ENCODE data around the gene HIF3A. TPM values are rescaled to one million over a fixed set of nuclear protein-coding genes. Genes with fewer than 3 reads are reported as not detected.

Gene HIF3A
- total RNA-seq, 4 donors from 2014 or later = 18.4 to 262 (median 91.2) TPM

DNA sequence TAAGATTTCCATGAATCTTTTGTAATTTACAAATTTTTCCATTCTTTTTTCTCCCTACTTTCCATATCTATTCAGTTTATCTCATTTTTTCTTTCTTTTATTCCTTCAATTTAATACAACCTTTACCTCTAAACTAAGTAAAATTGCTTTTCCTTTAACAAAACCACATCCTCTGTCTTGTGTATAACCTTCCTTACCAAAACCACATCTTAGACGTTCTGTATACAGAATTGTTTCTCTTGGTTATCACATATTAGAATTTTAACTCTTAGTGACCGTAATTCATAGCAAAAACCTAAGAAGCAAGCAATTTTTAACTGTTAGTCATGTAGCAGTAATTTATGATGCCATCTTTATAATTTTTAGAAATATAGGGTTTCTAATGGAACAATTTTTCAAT is 65.1 kb downstream of the HIF3A start:
- peaks cover 0 to 50% (median 0%) of the 10 kb centered on the region in 3 donors for H3K36me3 ChIP-seq
- H3K4me1 ChIP-seq = no peaks in the 10 kb centered on the region
- DNase-seq = no peak
- H3K27ac ChIP-seq = no peak overlapping the region
- TF ChIP-seq, protein P1, sequence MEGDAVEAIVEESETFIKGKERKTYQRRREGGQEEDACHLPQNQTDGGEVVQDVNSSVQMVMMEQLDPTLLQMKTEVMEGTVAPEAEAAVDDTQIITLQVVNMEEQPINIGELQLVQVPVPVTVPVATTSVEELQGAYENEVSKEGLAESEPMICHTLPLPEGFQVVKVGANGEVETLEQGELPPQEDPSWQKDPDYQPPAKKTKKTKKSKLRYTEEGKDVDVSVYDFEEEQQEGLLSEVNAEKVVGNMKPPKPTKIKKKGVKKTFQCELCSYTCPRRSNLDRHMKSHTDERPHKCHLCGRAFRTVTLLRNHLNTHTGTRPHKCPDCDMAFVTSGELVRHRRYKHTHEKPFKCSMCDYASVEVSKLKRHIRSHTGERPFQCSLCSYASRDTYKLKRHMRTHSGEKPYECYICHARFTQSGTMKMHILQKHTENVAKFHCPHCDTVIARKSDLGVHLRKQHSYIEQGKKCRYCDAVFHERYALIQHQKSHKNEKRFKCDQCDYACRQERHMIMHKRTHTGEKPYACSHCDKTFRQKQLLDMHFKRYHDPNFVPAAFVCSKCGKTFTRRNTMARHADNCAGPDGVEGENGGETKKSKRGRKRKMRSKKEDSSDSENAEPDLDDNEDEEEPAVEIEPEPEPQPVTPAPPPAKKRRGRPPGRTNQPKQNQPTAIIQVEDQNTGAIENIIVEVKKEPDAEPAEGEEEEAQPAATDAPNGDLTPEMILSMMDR (IDR thresholded peaks at IDR 0.05) = no peak
- no peak for TF ChIP-seq POLR2A (IDR thresholded peaks at IDR 0.05)
- no peaks in the 10 kb centered on the region for H3K9me3 ChIP-seq
- H3K4me3 ChIP-seq = no peak overlapping the region
- H3K27me3 ChIP-seq = no peaks in the 10 kb centered on the region

DNA sequence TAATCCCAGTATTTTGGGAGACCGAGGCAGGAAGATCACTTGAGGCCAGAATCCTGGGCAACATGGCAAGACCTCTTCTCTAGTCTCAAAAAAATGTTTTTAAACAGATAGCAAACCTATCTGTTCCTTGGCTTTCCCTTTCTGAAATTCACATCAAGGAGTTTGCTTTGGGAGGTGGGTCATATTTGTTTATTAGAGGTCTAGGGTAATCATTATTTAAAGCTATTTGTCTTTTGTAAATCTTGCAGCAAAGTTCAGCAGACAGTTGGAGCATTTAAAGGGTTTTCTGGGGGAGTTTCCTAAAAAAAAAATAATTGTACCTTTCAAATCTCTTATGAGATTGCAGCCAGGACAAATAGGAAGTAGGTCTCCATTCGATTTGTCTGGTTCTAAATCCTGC is 67.5 kb downstream of the HIF3A start:
- no peak for DNase-seq
- peaks cover 0 to 48% (median 0%) of the 10 kb centered on the region in 3 donors for H3K36me3 ChIP-seq
- H3K4me3 ChIP-seq = no peak overlapping the region
- H3K27me3 ChIP-seq = no peaks in the 10 kb centered on the region
- no peaks in the 10 kb centered on the region for H3K4me1 ChIP-seq
- TF ChIP-seq, protein P1 (IDR thresholded peaks at IDR 0.05) = no peak
- TF ChIP-seq POLR2A (IDR thresholded peaks at IDR 0.05) = no peak
- H3K27ac ChIP-seq = no peak overlapping the region
- no peaks in the 10 kb centered on the region for H3K9me3 ChIP-seq

DNA sequence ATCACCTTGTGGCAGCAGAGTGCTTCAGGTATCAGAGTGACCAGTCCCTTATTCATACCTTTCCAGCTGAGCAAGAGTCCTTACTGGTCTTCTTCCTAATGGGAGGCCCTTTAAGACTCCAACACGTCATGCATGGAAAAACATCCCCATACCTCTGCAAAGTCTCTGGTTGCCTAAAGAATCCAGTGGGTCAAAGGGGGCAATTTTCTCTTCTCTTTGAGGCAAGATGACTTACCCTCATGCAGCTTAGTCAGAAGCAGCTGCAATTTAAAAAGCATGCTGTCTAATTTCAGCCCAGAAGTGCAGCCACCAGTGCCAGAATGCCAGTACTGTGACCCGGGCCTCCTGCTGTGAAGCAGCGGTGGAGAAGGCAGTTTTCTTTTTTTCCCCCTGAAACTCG is 68.7 kb downstream of the HIF3A start:
- no peak for DNase-seq
- no peak overlapping the region for H3K4me3 ChIP-seq
- H3K4me1 ChIP-seq = no peaks in the 10 kb centered on the region
- no peaks in the 10 kb centered on the region for H3K27me3 ChIP-seq
- no peak for TF ChIP-seq POLR2A (IDR thresholded peaks at IDR 0.05)
- TF ChIP-seq, protein P1 (IDR thresholded peaks at IDR 0.05) = no peak
- no peaks in the 10 kb centered on the region for H3K9me3 ChIP-seq
- peaks cover 0 to 43% (median 0%) of the 10 kb centered on the region in 3 donors for H3K36me3 ChIP-seq
- H3K27ac ChIP-seq = no peak overlapping the region

DNA sequence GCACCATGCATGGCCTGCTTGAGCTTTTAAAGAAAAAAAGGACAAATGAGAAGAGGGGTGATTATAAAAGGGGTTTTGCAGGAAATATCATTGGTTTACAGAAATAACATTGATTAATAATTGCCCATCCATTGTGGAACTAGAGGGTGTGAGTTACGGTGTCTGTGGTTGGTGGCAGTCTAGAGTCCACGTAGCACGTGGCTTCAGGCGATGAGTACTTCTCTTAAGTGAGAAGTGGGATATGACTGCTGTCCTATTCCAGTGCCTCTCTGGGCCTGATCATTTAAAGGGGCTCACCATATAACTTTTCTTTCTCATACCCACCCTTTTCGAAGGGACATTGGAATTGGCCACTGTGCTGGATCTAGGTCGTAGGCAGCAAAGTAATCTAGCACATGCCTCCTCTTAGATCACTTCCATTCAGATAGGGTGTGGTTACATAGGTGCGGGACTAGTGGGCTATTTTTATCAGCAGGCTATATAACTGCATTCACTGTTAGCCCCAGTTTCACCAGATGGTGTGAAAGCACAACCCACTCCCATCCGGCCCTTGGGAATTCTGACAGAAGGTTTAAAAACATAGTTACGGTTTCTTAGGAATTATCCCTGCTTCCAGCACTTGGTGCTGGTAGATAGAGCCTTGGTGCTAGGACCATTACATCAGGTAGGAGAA is 69.9 kb downstream of the HIF3A start:
- H3K36me3 ChIP-seq = peaks cover 0 to 43% (median 0%) of the 10 kb centered on the region in 3 donors
- no peaks in the 10 kb centered on the region for H3K4me1 ChIP-seq
- TF ChIP-seq POLR2A (IDR thresholded peaks at IDR 0.05) = no peak
- TF ChIP-seq, protein P1 (IDR thresholded peaks at IDR 0.05) = no peak
- no peak overlapping the region for H3K4me3 ChIP-seq
- H3K27ac ChIP-seq = no peak overlapping the region
- no peaks in the 10 kb centered on the region for H3K9me3 ChIP-seq
- no peak for DNase-seq
- H3K27me3 ChIP-seq = no peaks in the 10 kb centered on the region

DNA sequence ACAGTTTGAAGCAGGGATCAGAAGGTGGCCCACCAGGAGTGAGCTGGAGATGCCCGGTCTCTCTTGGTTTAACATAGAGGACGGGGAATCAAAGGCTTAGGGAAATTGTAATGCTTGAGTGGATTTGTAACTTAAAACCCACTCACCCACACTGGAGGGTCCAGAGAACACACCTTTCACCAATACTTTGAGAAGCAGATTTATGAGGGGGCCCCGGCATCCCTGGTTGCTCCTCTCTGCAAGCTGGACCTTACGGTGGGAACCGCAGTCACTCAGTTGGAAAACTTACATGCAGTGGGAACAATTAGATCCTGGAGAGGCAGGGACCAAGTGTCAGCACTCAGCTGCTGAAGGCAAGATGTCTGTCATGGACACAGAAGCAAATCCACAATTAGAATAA is 70.6 kb downstream of the HIF3A start:
- Histone ChIP-seq H3K27me3 (no peaks in the 10 kb centered on the region), H3K27ac (no peak overlapping the region), H3K36me3 (peaks cover 0 to 43% (median 0%) of the 10 kb centered on the region in 3 donors), H3K9me3 (no peaks in the 10 kb centered on the region), H3K4me1 (no peaks in the 10 kb centered on the region), H3K4me3 (no peak overlapping the region)
- no peak for TF ChIP-seq POLR2A (IDR thresholded peaks at IDR 0.05)
- TF ChIP-seq, protein P1 (IDR thresholded peaks at IDR 0.05) = no peak
- DNase-seq = no peak
